ENCODE measurements around the gene LPIN1. TPM values are rescaled to one million over a fixed set of nuclear protein-coding genes. Genes with fewer than 3 reads are reported as not detected.
"Not testable (repeated sequence)": the region's sequence is repeated elsewhere in the genome, so short reads cannot be mapped to it uniquely, and the experiment has no call there.

The LPIN1 gene
- total and polyA plus RNA-seq, 2 experiments from 2014 or later, result 34.5 to 35.3 TPM

DNA sequence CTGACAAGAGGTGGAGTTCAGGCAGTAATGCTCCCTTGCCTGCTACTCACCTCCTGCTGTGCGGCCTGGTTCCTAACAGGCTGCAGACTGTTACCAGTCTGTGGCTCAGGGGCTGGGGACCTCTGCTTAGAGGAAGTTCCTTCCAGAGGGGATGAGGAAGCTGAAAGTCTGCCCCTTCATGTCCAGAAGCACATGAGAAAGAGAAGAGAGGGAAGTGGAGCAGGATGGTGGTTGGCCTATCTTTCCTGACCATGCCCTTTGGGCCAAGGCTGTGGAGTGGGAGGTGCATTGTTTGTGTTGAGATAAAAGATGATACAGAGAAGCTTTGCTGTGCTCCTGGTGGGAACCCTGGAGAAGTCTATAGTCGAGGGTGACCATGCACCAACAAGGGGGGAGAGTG is 112.5 kb downstream of the LPIN1 start:
- no peak for DNase-seq (ENCODE audit: low spot score)
- WGBS (ENCODE audit: low lambda C conversion rate, missing lambda C conversion rate), result 89% methylated on average over 2 of the region's 2 CpGs

GRCh38 chr2:11859975-11860374 is 113.5 kb downstream of the LPIN1 start:
- H3K9me3 ChIP-seq (ENCODE audit: low read depth); H2AFZ ChIP-seq; H4K20me1 ChIP-seq (ENCODE audit: insufficient read depth, poor library complexity, severe bottlenecking); H3K27ac ChIP-seq; H3K79me2 ChIP-seq; H3K4me3 ChIP-seq; H3K27me3 ChIP-seq; H3K9me2 ChIP-seq (replicated peaks; ENCODE audit: insufficient read depth); H3K4me1 ChIP-seq (ENCODE audit: insufficient read depth); DNase-seq (ENCODE audit: low spot score); H3K36me3 ChIP-seq (replicated peaks; ENCODE audit: insufficient read depth, low read depth); H3K4me2 ChIP-seq: not testable (repeated sequence)
- WGBS (ENCODE audit: low lambda C conversion rate, missing lambda C conversion rate), result 98% methylated on average over 3 of the region's 3 CpGs

More for the DNA sequence above, 112.5 kb downstream of the LPIN1 start:
- Histone ChIP-seq H4K20me1 (ENCODE audit: insufficient read depth, poor library complexity, severe bottlenecking) (no peaks in the 10 kb centered on the region), H2AFZ (no peak overlapping the region), H3K4me3 (no peak overlapping the region), H3K27ac (no peak overlapping the region), H3K4me2 (no peak overlapping the region), H3K36me3 (replicated peaks; ENCODE audit: insufficient read depth, low read depth) (no peaks in the 10 kb centered on the region), H3K27me3 (peaks cover 5% of the 10 kb centered on the region), H3K9me2 (replicated peaks; ENCODE audit: insufficient read depth) (no peaks in the 10 kb centered on the region), H3K4me1 (ENCODE audit: insufficient read depth) (no peaks in the 10 kb centered on the region), H3K9me3 (ENCODE audit: low read depth) (no peaks in the 10 kb centered on the region), H3K79me2 (no peaks in the 10 kb centered on the region)
- TF ChIP-seq EZH2phosphoT487 (IDR thresholded peaks at IDR 0.05; ENCODE audit: low read depth, severe bottlenecking, unreplicated experiment), result no peak
- no peak for TF ChIP-seq EZH2 (IDR thresholded peaks at IDR 0.05; ENCODE audit: borderline replicate concordance)
- TF ChIP-seq, protein P1, sequence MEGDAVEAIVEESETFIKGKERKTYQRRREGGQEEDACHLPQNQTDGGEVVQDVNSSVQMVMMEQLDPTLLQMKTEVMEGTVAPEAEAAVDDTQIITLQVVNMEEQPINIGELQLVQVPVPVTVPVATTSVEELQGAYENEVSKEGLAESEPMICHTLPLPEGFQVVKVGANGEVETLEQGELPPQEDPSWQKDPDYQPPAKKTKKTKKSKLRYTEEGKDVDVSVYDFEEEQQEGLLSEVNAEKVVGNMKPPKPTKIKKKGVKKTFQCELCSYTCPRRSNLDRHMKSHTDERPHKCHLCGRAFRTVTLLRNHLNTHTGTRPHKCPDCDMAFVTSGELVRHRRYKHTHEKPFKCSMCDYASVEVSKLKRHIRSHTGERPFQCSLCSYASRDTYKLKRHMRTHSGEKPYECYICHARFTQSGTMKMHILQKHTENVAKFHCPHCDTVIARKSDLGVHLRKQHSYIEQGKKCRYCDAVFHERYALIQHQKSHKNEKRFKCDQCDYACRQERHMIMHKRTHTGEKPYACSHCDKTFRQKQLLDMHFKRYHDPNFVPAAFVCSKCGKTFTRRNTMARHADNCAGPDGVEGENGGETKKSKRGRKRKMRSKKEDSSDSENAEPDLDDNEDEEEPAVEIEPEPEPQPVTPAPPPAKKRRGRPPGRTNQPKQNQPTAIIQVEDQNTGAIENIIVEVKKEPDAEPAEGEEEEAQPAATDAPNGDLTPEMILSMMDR (IDR thresholded peaks at IDR 0.05; ENCODE audit: poor library complexity), result no peak

- no peaks in the 10 kb centered on the region for H3K4me1 ChIP-seq (ENCODE audit: insufficient read depth)
- H3K36me3 ChIP-seq (replicated peaks; ENCODE audit: insufficient read depth, low read depth), result no peaks in the 10 kb centered on the region
- DNase-seq (ENCODE audit: low spot score), result no peak
- no peak overlapping the region for H3K27ac ChIP-seq
- WGBS (ENCODE audit: low lambda C conversion rate, missing lambda C conversion rate), result 84% methylated on average over 2 of the region's 2 CpGs
- H3K9me3 ChIP-seq (ENCODE audit: low read depth), result no peaks in the 10 kb centered on the region
- H4K20me1 ChIP-seq (ENCODE audit: insufficient read depth, poor library complexity, severe bottlenecking), result no peaks in the 10 kb centered on the region
- TF ChIP-seq EZH2 (IDR thresholded peaks at IDR 0.05; ENCODE audit: borderline replicate concordance), result no peak
- H3K9me2 ChIP-seq (replicated peaks; ENCODE audit: insufficient read depth), result no peaks in the 10 kb centered on the region
- H3K27me3 ChIP-seq, result peaks cover 5% of the 10 kb centered on the region
- H3K4me2 ChIP-seq, result no peak overlapping the region
- H3K79me2 ChIP-seq, result no peaks in the 10 kb centered on the region
- no peak overlapping the region for H2AFZ ChIP-seq
- no peak overlapping the region for H3K4me3 ChIP-seq
These were observed 114.6 kb downstream of the LPIN1 start for GRCh38 chr2:11861044-11861443.

DNA sequence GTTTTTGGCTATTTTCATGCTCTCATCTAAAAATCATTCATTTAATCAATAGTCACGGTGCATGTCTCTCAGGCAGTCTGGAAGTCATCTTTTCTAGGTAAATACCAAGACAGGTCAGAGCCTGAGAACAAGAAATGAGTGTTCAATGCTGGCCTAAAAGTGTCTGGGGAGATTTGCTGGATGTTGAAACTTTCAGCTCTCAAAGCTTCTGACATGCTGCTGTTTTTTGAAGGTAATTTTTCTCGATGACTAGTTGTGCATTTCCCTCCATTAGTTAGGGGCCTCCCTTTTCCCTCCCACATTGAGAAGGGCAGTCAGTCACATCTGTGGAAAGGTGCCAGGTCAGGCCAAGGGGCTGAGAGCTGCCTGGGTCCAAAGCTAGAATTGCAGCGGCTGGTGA is 115.6 kb downstream of the LPIN1 start:
- H3K4me3 ChIP-seq, result no peak overlapping the region
- H3K27ac ChIP-seq, result no peak overlapping the region
- H3K4me1 ChIP-seq (ENCODE audit: insufficient read depth), result no peaks in the 10 kb centered on the region
- no peak overlapping the region for H3K4me2 ChIP-seq
- H3K9me2 ChIP-seq (replicated peaks; ENCODE audit: insufficient read depth), result no peaks in the 10 kb centered on the region
- TF ChIP-seq, protein P1 (IDR thresholded peaks at IDR 0.05; ENCODE audit: poor library complexity), result no peak
- TF ChIP-seq EZH2phosphoT487 (IDR thresholded peaks at IDR 0.05; ENCODE audit: low read depth, severe bottlenecking, unreplicated experiment) (no peak), EZH2 (IDR thresholded peaks at IDR 0.05; ENCODE audit: borderline replicate concordance) (no peak)
- WGBS (ENCODE audit: low lambda C conversion rate, missing lambda C conversion rate), result 82% methylated on average over 3 of the region's 3 CpGs
- H2AFZ ChIP-seq, result no peak overlapping the region
- no peaks in the 10 kb centered on the region for H4K20me1 ChIP-seq (ENCODE audit: insufficient read depth, poor library complexity, severe bottlenecking)
- H3K36me3 ChIP-seq (replicated peaks; ENCODE audit: insufficient read depth, low read depth), result no peaks in the 10 kb centered on the region
- no peak for DNase-seq (ENCODE audit: low spot score)
- H3K79me2 ChIP-seq, result no peaks in the 10 kb centered on the region
- peaks cover 5% of the 10 kb centered on the region for H3K27me3 ChIP-seq
- no peaks in the 10 kb centered on the region for H3K9me3 ChIP-seq (ENCODE audit: low read depth)
